Measurements from ENCODE around the gene KRTAP4-12. TPM values are rescaled to one million over a fixed set of nuclear protein-coding genes. Genes with fewer than 3 reads are reported as not detected.

The KRTAP4-12 gene
- total RNA-seq, 1 experiment from 2014 or later = not detected

- H3K4me3 ChIP-seq (replicated peaks in 1 of 2; ENCODE audit: low read depth in 1 of 2, low read length in 2 of 2) = no peak overlapping the region
- H3K9me2 ChIP-seq (ENCODE audit: insufficient read depth) = no peaks in the 10 kb centered on the region
- peaks cover 57% of the 10 kb centered on the region for H3K79me2 ChIP-seq (ENCODE audit: insufficient read depth, low read length)
- H4K20me1 ChIP-seq (ENCODE audit: insufficient read depth) = no peaks in the 10 kb centered on the region
- DNase-seq (ENCODE audit: low read depth, low spot score) (no peak), ATAC-seq (no peak)
- H3K9ac ChIP-seq (ENCODE audit: low read length) = no peak overlapping the region
- no TSS peak for BruUV-seq (replicated peaks)
- peaks cover 0 to 84% of the 10 kb centered on the region in 2 experiments; a peak in 2 of 4 replicates for H3K36me3 ChIP-seq (ENCODE audit: control insufficient read depth in 1 of 2, insufficient read depth in 2 of 2, low read length in 2 of 2)
- H3K4me2 ChIP-seq (ENCODE audit: low read length) = no peak overlapping the region
- H3K27ac ChIP-seq (ENCODE audit: low read depth, low read length) = no peak overlapping the region
- TF ChIP-seq CBX3 (IDR thresholded peaks at IDR 0.05; ENCODE audit: low read depth) = no peak
- TF ChIP-seq ZNF274 (IDR thresholded peaks at IDR 0.05; ENCODE audit: low read depth, low read length) = no peak
- no peak for TF ChIP-seq CTCF (IDR thresholded peaks at IDR 0.05 in 2 of 3, conservative IDR thresholded peaks at IDR 0.05 in 1 of 3; ENCODE audit: borderline replicate concordance in 1 of 3, insufficient read depth in 1 of 3, low read depth in 2 of 3, low read length in 2 of 3)
- TF ChIP-seq FOSL1 (IDR thresholded peaks at IDR 0.05; ENCODE audit: low read depth) = no peak
- TF ChIP-seq RAD21 (IDR thresholded peaks at IDR 0.05; ENCODE audit: low read depth) = no peak
- TF ChIP-seq CEBPB (IDR thresholded peaks at IDR 0.05; ENCODE audit: low read depth) = no peak
- TF ChIP-seq ZBTB33 (IDR thresholded peaks at IDR 0.05; ENCODE audit: extremely low read depth, insufficient replicate concordance, low read length) = no peak
- TF ChIP-seq YY1 (IDR thresholded peaks at IDR 0.05; ENCODE audit: extremely low read depth, insufficient replicate concordance, low read depth, low read length) = no peak
- TF ChIP-seq POLR2A (IDR thresholded peaks at IDR 0.05; ENCODE audit: borderline replicate concordance, extremely low read depth, insufficient read depth, insufficient read length) = no peak
- no peak for TF ChIP-seq EGR1 (IDR thresholded peaks at IDR 0.05; ENCODE audit: low read depth)
- TF ChIP-seq SIN3A (IDR thresholded peaks at IDR 0.05; ENCODE audit: low read depth) = no peak
- no peak for TF ChIP-seq ATF3 (IDR thresholded peaks at IDR 0.05)
- TF ChIP-seq EZH2phosphoT487 (IDR thresholded peaks at IDR 0.05; ENCODE audit: borderline replicate concordance) = no peak
- no peak for TF ChIP-seq ELF1 (IDR thresholded peaks at IDR 0.05; ENCODE audit: borderline replicate concordance, low read depth)
- TF ChIP-seq SP1 (IDR thresholded peaks at IDR 0.05; ENCODE audit: low read depth) = no peak
- no peak for TF ChIP-seq REST (IDR thresholded peaks at IDR 0.05; ENCODE audit: low read depth)
- no peak for TF ChIP-seq POLR2AphosphoS5 (IDR thresholded peaks at IDR 0.05; ENCODE audit: low read depth, low read length)
- TF ChIP-seq MAX (IDR thresholded peaks at IDR 0.05) = no peak
- ChIA-PET POLR2A (no interaction called here), RAD21 (ENCODE audit: low non-redundant PET in 1 of 2, low total read pairs in 2 of 2, uncharacterized antibody in 2 of 2, unreplicated experiment in 2 of 2) (no interaction called here), CTCF (no interaction called here)
- H3K27me3 ChIP-seq (ENCODE audit: insufficient read depth, low read length) = no peaks in the 10 kb centered on the region
- no peaks in the 10 kb centered on the region for H3K9me3 ChIP-seq (ENCODE audit: control insufficient read depth in 1 of 2, insufficient read depth in 1 of 2, low read depth in 1 of 2, low read length in 2 of 2)
- no peak overlapping the region for H2AFZ ChIP-seq (ENCODE audit: low read depth, low read length, poor library complexity, severe bottlenecking)
- H3K4me1 ChIP-seq (ENCODE audit: control insufficient read depth in 1 of 2, insufficient read depth in 2 of 2, low read length in 2 of 2) = peaks cover 0 to 51% of the 10 kb centered on the region in 2 experiments; a peak in 2 of 4 replicates
- intact Hi-C loops (cut with micrococcal nuclease) = no loop called here
Measured at GRCh38 chr17:41073676-41074075, 50.3 kb downstream of the KRTAP4-12 start.
